ENCODE results near the gene ACOX1. TPM values are rescaled to one million over a fixed set of nuclear protein-coding genes. Genes with fewer than 3 reads are reported as not detected.

Gene ACOX1
- total RNA-seq, 3 donors from 2014 or later = 55.1 to 147 (median 55.3) TPM

DNA sequence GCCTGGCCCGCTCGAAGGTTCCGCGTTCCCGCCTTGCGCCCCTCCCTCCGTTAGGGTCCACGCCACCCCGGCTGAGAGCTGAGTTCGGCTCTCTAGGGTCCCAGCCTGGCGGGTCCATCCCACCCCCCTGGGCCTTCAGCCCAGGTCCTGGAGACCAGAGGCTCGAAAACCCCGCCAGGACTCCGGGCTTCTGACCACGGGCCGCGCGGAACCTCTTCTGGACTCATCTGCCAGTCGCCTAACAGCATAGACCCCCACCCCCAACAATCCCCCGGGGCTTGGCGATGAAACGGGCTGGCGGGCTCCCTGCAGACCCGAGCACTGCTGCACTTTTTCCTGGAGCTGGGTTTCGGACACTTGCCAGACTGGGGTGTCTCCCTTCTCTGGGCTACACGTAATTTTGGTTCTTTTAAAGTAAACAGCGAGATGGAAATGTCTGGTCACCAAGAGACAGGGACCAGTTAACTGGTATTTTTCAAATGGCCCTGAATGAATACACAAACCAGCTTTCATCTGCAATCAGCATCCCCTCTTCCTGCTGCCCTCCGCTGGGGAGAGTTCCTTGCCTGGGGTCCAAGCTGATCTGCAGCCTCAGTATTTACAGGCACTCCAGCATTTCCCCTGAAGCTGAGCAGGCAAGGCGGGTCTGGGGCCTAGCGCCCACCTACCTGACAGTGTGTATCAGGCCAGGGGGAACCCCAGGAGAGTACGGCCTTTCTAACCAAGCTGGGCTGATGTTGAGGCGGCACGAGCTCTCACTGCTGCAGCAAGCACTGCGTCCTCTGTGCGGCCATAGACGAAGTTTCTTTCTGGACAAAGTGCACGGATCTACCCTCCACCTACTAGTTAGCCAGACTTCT is 81.6 kb downstream of the ACOX1 start:
- intact Hi-C loops (cut with DNase I; ENCODE audit: low total_unique reads) = no loop called here
- Histone ChIP-seq H3K9me3 (no peaks in the 10 kb centered on the region), H3K36me3 (no peaks in the 10 kb centered on the region), H3K27me3 (no peaks in the 10 kb centered on the region), H3K27ac (peak overlapping the region; percentile 90 to 92), H3K4me1 (peaks cover 0 to 16% of the 10 kb centered on the region in 2 donors), H3K4me3 (peak overlapping the region; percentile 66 to 84 (median 80))
- DNase-seq (ENCODE audit: low spot score in 2 of 2) = no peak
- TF ChIP-seq POLR2AphosphoS5 (IDR thresholded peaks at IDR 0.05) (no peak), POLR2A (IDR thresholded peaks at IDR 0.05) (no peak)
- TF ChIP-seq, protein P1, sequence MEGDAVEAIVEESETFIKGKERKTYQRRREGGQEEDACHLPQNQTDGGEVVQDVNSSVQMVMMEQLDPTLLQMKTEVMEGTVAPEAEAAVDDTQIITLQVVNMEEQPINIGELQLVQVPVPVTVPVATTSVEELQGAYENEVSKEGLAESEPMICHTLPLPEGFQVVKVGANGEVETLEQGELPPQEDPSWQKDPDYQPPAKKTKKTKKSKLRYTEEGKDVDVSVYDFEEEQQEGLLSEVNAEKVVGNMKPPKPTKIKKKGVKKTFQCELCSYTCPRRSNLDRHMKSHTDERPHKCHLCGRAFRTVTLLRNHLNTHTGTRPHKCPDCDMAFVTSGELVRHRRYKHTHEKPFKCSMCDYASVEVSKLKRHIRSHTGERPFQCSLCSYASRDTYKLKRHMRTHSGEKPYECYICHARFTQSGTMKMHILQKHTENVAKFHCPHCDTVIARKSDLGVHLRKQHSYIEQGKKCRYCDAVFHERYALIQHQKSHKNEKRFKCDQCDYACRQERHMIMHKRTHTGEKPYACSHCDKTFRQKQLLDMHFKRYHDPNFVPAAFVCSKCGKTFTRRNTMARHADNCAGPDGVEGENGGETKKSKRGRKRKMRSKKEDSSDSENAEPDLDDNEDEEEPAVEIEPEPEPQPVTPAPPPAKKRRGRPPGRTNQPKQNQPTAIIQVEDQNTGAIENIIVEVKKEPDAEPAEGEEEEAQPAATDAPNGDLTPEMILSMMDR (IDR thresholded peaks at IDR 0.05) = no peak

DNA sequence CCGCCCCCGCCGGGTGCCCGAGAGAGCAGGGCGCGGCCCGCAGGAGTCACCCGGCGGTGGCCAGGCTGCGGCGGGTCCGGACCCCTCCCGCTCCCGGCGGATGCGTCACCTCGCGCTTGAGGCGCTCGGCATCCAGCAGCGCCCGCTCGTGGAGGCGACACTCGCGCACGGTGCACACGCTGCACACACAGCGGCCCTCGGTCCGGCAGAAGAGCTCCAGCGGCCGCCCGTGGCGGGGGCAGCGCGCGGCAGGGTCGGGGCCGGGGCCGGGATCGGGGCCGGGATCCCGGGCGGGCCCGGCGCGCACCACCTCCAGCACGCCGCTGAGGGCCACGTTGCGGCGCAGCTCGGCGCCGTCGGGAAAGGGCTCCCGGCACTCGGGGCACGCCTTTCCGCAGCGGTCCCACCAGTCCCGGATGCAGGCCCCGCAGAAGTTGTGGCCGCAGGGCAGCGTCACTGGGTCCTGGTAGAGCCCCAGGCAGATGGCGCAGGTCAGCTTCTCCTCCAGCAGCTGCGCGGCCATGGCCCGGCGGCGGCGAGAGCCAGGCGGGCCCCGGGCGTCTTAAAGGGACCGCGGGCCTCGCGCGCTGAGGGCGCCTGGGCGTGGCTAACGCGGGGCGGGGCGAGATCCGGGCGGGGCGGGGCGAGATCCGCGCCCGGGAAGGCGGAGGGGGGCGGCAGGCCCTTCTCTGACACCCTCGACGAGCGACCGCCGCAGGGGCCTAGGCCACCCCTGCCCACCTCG is 82.4 kb downstream of the ACOX1 start, which contains the start of gene TRIM65:
TSS of gene TRIM65 (minus strand) at position 537 of the 745 bp plus-strand sequence. CDS start at position 523, 14 bp downstream.
- peak within 1 kb of the TSS; percentile 90 to 92 for H3K27ac ChIP-seq
- TF ChIP-seq, protein P1 (IDR thresholded peaks at IDR 0.05) = peak in 1 of 3 donors; percentile 40
- TF ChIP-seq POLR2AphosphoS5 (IDR thresholded peaks at IDR 0.05) (peak in 2 of 3 donors; percentile 57 to 63), POLR2A (IDR thresholded peaks at IDR 0.05) (no peak)
- intact Hi-C loops (cut with DNase I; ENCODE audit: low total_unique reads) = no loop called here
- no peaks in the 10 kb centered on the region for H3K9me3 ChIP-seq
- H3K4me3 ChIP-seq = peak within 1 kb of the TSS; percentile 66 to 84 (median 80)
- peak; percentile 70 to 81 for DNase-seq (ENCODE audit: low spot score in 2 of 2)
- peaks cover 0 to 16% of the 10 kb centered on the region in 2 donors for H3K4me1 ChIP-seq
- no peaks in the 10 kb centered on the region for H3K36me3 ChIP-seq
- no peaks in the 10 kb centered on the region for H3K27me3 ChIP-seq

DNA sequence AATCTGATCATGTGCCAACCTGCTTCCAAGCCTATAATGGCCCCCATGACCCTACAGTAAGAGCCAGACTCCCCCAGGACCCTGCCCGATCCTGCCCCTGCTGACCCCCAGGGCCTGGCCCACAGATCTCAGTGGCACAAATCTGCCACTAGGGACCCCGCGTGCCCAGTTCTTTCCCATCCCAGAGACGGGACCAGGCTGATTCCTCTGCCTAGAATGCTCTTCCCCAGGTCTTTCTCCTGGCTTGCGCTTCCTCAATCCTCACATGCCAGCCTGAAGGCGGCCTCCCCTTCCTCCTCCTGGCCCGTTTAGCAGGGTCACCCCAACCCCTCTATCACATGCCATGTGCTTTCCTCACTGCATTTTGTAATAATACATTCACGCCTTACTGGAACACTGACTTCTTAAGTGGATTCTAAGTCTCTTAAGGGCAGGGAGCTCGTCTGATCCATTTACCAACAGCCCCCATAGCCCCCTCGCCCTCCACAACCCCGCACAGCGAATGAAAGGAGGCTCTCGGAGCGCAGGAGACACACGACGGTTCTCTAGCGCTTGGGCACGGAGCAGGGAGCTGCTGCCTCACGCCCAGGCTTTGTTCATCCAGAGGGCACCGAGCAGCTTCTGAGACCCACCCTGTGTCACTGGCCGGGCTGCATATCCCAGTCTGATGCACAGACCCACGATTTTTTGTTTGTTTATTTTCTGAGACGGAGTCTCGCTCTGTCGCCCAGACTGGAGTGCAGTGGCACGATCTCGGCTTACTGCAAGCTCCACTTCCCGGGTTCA is 83.4 kb downstream of the ACOX1 start:
- peaks cover 0 to 16% of the 10 kb centered on the region in 2 donors for H3K4me1 ChIP-seq
- intact Hi-C loops (cut with DNase I; ENCODE audit: low total_unique reads) = no loop called here
- TF ChIP-seq, protein P1 (IDR thresholded peaks at IDR 0.05) = peak in 1 of 3 donors; percentile 9
- TF ChIP-seq POLR2AphosphoS5 (IDR thresholded peaks at IDR 0.05) = no peak
- H3K27ac ChIP-seq = peak overlapping the region; percentile 90 to 92
- H3K36me3 ChIP-seq = no peaks in the 10 kb centered on the region
- H3K27me3 ChIP-seq = no peaks in the 10 kb centered on the region
- no peaks in the 10 kb centered on the region for H3K9me3 ChIP-seq
- peak overlapping the region; percentile 66 to 84 (median 80) for H3K4me3 ChIP-seq
- no peak for DNase-seq (ENCODE audit: low spot score in 2 of 2)

DNA sequence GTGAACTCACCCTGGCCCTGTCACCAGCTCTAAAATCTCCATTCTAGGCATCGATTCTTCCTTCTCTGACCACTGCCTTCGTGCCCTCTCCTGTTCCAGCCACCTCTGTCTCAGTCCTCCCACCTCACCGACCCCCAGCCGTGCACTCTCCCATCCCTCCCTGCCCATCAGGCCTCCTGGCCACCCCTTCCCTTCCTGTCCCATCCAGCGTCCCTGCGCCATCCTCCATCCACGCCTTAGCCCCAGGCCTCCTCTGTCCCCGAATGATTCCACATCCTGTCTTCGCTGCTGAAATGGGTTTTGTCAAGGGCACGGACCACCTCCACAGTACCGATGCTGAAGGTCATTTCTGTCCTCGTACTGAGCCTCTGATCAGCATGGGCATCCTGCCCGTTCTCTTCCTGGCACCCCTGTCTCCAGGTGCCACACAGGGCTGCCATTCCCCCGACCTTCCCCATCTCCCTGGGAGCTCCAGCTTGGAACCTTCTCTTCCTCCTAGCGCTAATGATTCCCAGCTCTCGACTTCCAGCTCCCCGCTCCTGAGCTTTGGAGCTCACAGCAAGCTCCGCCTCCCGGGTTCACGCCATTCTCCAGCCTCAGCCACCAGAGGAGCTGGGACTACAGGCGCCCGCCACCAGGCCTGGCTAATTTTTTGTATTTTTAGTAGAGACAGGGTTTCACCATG is 84.8 kb downstream of the ACOX1 start:
- Histone ChIP-seq H3K27ac (peak overlapping the region; percentile 90 to 92), H3K27me3 (no peaks in the 10 kb centered on the region), H3K9me3 (no peaks in the 10 kb centered on the region), H3K4me1 (peaks cover 0 to 16% of the 10 kb centered on the region in 2 donors), H3K4me3 (peak overlapping the region in 1 of 3 donors; percentile 84), H3K36me3 (no peaks in the 10 kb centered on the region)
- no peak for DNase-seq (ENCODE audit: low spot score in 2 of 2)
- intact Hi-C loops (cut with DNase I; ENCODE audit: low total_unique reads) = no loop called here
- no peak for TF ChIP-seq POLR2A (IDR thresholded peaks at IDR 0.05)
- TF ChIP-seq POLR2AphosphoS5 (IDR thresholded peaks at IDR 0.05) = no peak
- TF ChIP-seq, protein P1 (IDR thresholded peaks at IDR 0.05) = no peak
